GM23338 (cell line): Measurements from ENCODE around the gene FAM43A.

Experiments
- CREB1 ChIP-seq: fragments of 250-450 bp; sonication (Bioruptor Pico); IDR thresholded peaks from 2 replicates; pipeline ENCODE4 v1.5.0; 2020; ENCODE audit warnings: low read depth, mild to moderate bottlenecking, moderate library complexity
- CTCF ChIP-seq, 2 experiments: fragments of 200-600 bp in 1 of 2; sonication (generic) in 1 of 2; conservative IDR thresholded peaks; 2 replicates each; pipeline versions ENCODE4 v1.5.1 to v1.6.1; 2016 to 2017; ENCODE audit warnings: antibody characterized with exemption in 2 of 2, low read depth in 2 of 2, mild to moderate bottlenecking in 2 of 2, moderate library complexity in 1 of 2
- EZH2 ChIP-seq: fragments of 200-600 bp; sonication (generic); IDR thresholded peaks from one replicate; pipeline ENCODE4 v1.8.0; 2017; ENCODE audit warnings: antibody characterized with exemption, mild to moderate bottlenecking, low read depth; ENCODE audit not compliant: unreplicated experiment
- EZH2phosphoT487 ChIP-seq: fragments of 200-600 bp; sonication (generic); IDR thresholded peaks from one replicate; pipeline ENCODE4 v1.8.1; 2018; ENCODE audit warnings: antibody characterized with exemption; ENCODE audit not compliant: unreplicated experiment
- JUNB ChIP-seq: IDR thresholded peaks from one replicate; pipeline ENCODE4 v1.6.1; 2016; ENCODE audit warnings: antibody characterized with exemption; ENCODE audit not compliant: unreplicated experiment
- POLR2AphosphoS5 ChIP-seq: IDR thresholded peaks from 2 replicates; pipeline ENCODE4 v1.6.1; 2016; ENCODE audit warnings: antibody characterized with exemption, low read depth
- REST ChIP-seq: IDR thresholded peaks from one replicate; pipeline ENCODE4 v1.6.1; 2018; ENCODE audit warnings: antibody characterized with exemption; ENCODE audit not compliant: unreplicated experiment

GRCh38 chr3:194688200-194688740 lies 2.6 kb downstream of the FAM43A start:
- TF ChIP-seq CREB1 (CRISPR knock-in tag) = no peak
- TF ChIP-seq CTCF (conservative IDR thresholded peaks at IDR 0.05; ENCODE audit: low read depth in 2 of 2) = no peak
- TF ChIP-seq POLR2AphosphoS5 = 0 out of 2 replicates have a peak, but pooled peaks have one; percentile 4
- no peak for TF ChIP-seq REST
- TF ChIP-seq JUNB = no peak
- TF ChIP-seq EZH2phosphoT487 = no peak
- TF ChIP-seq EZH2 = no peak
